ENCODE data around the gene DUSP22.

Gene DUSP22

DNA sequence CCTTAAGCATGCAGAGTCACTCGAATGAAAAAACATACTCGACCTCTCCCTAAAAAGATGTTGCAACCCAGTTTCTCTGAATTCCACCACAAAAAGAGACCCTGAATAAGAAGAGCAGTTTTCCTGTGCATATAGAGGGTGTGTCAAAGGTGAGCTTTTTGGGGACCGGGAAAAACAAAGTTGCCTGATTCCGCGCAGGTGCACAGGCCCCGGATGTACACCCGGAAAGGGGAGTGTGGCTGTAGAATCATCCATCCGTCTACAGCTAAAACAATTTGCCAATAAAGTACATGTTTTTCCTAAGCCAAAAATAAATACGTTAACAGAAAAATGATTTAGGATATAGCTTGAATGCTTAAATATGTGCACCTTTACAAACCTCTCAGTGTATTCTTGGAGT, 58.1 kb downstream of the DUSP22 start:
- Mint-ChIP-seq H3K4me1 (peaks cover 9% of the 10 kb centered on the region), H3K4me3 (no peak overlapping the region), H3K36me3 (peaks cover 57% of the 10 kb centered on the region), H3K9me3 (no peaks in the 10 kb centered on the region), H3K27ac (no peak overlapping the region)
- ATAC-seq (no peak), DNase-seq (ENCODE audit: low spot score in 2 of 2) (no peak)

- Mint-ChIP-seq H3K27ac (no peak overlapping the region), H3K4me1 (peaks cover 9% of the 10 kb centered on the region), H3K9me3 (no peaks in the 10 kb centered on the region), H3K36me3 (peaks cover 53% of the 10 kb centered on the region), H3K4me3 (no peak overlapping the region)
- DNase-seq (ENCODE audit: low spot score in 2 of 2) (no peak), ATAC-seq (no peak)
Measured at GRCh38 chr6:351011-351866, 59.0 kb downstream of the DUSP22 start.

- H3K4me1 Mint-ChIP-seq: peaks cover 13% of the 10 kb centered on the region
- ATAC-seq: no peak
- peaks cover 53% of the 10 kb centered on the region for H3K36me3 Mint-ChIP-seq
- no peaks in the 10 kb centered on the region for H3K9me3 Mint-ChIP-seq
- no peak for DNase-seq (ENCODE audit: low spot score in 2 of 2)
- no peak overlapping the region for H3K4me3 Mint-ChIP-seq
- H3K27ac Mint-ChIP-seq: no peak overlapping the region
Measured at GRCh38 chr6:351867-352289, 59.6 kb downstream of the DUSP22 start.

GRCh38 chr6:352474-352873, 60.2 kb downstream of the DUSP22 start:
- H3K36me3 Mint-ChIP-seq: peaks cover 48% of the 10 kb centered on the region
- ATAC-seq: no peak

DNA sequence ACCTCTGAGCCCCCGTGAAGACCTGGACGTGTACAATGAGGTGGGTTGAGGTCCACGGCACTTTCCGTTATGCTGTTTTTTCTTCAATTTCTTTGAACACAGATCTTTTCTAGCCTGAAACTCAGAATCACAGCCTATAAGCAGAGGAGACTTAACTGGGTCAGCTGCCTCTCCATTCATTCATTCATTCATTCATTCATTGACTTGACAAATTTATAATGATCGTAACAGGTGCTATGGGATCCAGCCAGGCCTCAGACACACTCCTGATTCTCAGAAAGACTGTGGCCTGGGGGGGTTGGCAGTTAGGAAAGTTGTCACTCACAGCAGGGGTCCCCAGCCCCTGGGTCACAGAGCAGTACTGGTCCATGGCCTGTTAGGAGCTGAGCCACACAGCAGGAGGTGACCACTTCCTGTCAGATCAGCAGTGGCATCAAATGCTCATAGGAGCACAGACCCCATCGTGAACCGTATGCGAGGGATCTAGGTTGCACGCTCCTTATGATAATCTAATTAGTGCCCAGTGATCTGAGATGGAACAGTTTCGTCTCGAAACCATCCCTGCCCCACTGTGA, 60.7 kb downstream of the DUSP22 start:
- DNase-seq (ENCODE audit: low spot score in 2 of 2) (no peak), ATAC-seq (no peak)
- Mint-ChIP-seq H3K4me3 (no peak overlapping the region), H3K36me3 (peaks cover 43% of the 10 kb centered on the region), H3K27ac (no peak overlapping the region), H3K9me3 (no peaks in the 10 kb centered on the region), H3K4me1 (peaks cover 22% of the 10 kb centered on the region)

More at GRCh38 chr6:352474-352873, 60.2 kb downstream of the DUSP22 start:
- Mint-ChIP-seq H3K4me3 (no peak overlapping the region), H3K27ac (no peak overlapping the region), H3K9me3 (no peaks in the 10 kb centered on the region), H3K4me1 (peaks cover 17% of the 10 kb centered on the region)
- DNase-seq (ENCODE audit: low spot score in 2 of 2): no peak

GRCh38 chr6:353642-354614, 61.6 kb downstream of the DUSP22 start:
- Mint-ChIP-seq H3K36me3 (peaks cover 42% of the 10 kb centered on the region), H3K4me3 (no peak overlapping the region), H3K9me3 (no peaks in the 10 kb centered on the region), H3K27ac (no peak overlapping the region), H3K4me1 (peaks cover 31% of the 10 kb centered on the region)
- peak; percentile 2 for ATAC-seq
- no peak for DNase-seq (ENCODE audit: low spot score in 2 of 2)

DNA sequence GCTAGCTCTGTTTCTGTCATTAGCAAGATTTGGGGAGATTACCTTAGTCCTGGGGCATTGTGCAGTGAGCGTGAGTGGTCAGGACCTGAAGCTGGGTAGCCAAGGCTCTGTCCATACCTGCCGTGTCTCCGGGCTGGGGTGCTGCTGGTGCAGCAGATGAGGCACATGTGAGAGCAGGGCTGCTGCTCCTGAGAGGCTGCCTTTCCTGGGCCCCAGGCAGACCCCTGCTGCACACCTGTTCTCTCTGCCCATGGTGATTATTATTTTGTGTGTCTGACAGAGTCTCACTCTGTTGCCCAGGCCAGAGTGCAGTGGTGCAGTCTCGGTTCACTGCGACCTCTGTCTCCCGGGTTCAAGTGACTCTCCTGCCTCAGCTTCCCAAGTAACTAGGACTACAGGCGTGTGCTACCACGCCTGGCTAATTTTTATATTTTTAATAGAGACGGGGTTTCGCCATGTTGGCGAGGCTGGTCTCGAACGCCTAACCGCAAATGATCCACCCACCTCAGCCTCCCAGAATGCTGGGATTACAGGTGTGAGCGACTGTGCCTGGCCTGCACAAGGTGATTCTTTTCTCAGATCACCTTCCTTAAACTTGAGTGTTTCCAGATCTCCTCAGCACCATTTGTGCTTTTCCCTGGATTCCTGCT, 62.5 kb downstream of the DUSP22 start:
- Mint-ChIP-seq H3K36me3 (peaks cover 36% of the 10 kb centered on the region), H3K4me3 (no peak overlapping the region), H3K4me1 (peaks cover 34% of the 10 kb centered on the region), H3K27ac (no peak overlapping the region), H3K9me3 (no peaks in the 10 kb centered on the region)
- DNase-seq (ENCODE audit: low spot score in 2 of 2) (no peak), ATAC-seq (no peak)

- no peak for ATAC-seq
- H3K4me1 Mint-ChIP-seq: peaks cover 34% of the 10 kb centered on the region
- no peak overlapping the region for H3K27ac Mint-ChIP-seq
Measured at GRCh38 chr6:355373-356208, 63.3 kb downstream of the DUSP22 start.

GRCh38 chr6:356828-357251, 64.6 kb downstream of the DUSP22 start:
- no peaks in the 10 kb centered on the region for H3K9me3 Mint-ChIP-seq
- peaks cover 19% of the 10 kb centered on the region for H3K36me3 Mint-ChIP-seq
- H3K27ac Mint-ChIP-seq: peak overlapping the region; percentile 78
- peak; percentile 50 for ATAC-seq
- no peak for DNase-seq (ENCODE audit: low spot score in 2 of 2)
- peaks cover 34% of the 10 kb centered on the region for H3K4me1 Mint-ChIP-seq
- H3K4me3 Mint-ChIP-seq: no peak overlapping the region

More at GRCh38 chr6:355373-356208, 63.3 kb downstream of the DUSP22 start:
- no peaks in the 10 kb centered on the region for H3K9me3 Mint-ChIP-seq
- no peak overlapping the region for H3K4me3 Mint-ChIP-seq
- DNase-seq (ENCODE audit: low spot score in 2 of 2): no peak
- H3K36me3 Mint-ChIP-seq: peaks cover 32% of the 10 kb centered on the region

- ATAC-seq (no peak), DNase-seq (ENCODE audit: low spot score in 2 of 2) (no peak)
- H3K4me3 Mint-ChIP-seq: no peak overlapping the region
- H3K27ac Mint-ChIP-seq: peak overlapping the region; percentile 78
- H3K36me3 Mint-ChIP-seq: peaks cover 18% of the 10 kb centered on the region
- H3K9me3 Mint-ChIP-seq: no peaks in the 10 kb centered on the region
- peaks cover 32% of the 10 kb centered on the region for H3K4me1 Mint-ChIP-seq
Measured at GRCh38 chr6:357261-357790, 65.0 kb downstream of the DUSP22 start.

- H3K36me3 Mint-ChIP-seq: peaks cover 18% of the 10 kb centered on the region
- no peak overlapping the region for H3K4me3 Mint-ChIP-seq
- H3K4me1 Mint-ChIP-seq: peaks cover 26% of the 10 kb centered on the region
- peak overlapping the region; percentile 39 for H3K27ac Mint-ChIP-seq
- H3K9me3 Mint-ChIP-seq: peaks cover 4% of the 10 kb centered on the region
- ATAC-seq (no peak), DNase-seq (ENCODE audit: low spot score in 2 of 2) (no peak)
Measured at GRCh38 chr6:357791-358341, 65.6 kb downstream of the DUSP22 start.

- peaks cover 4% of the 10 kb centered on the region for H3K9me3 Mint-ChIP-seq
- no peak for ATAC-seq
- H3K36me3 Mint-ChIP-seq: peaks cover 18% of the 10 kb centered on the region
Measured at GRCh38 chr6:358432-358831, 66.1 kb downstream of the DUSP22 start.

DNA sequence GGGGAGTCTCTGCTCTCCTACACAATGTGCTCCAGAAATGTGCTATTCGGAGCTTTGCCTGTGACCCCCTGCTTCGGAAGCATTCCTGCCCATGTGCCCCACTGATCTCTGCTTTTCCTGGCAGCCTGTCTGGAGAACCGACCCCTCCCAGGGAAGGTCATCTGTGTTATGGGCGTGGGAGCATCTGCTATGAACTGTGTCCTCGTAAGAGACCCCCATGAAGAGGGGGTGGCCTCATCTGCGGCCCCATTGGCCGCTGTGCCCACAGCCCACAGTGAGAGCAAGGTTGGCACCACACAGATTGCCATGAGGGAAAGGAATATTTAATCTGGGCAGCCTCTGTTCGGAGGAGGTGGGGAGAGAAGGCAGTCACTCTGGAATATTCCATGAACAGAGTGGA, 66.6 kb downstream of the DUSP22 start:
- Mint-ChIP-seq H3K4me3 (no peak overlapping the region), H3K36me3 (peaks cover 18% of the 10 kb centered on the region), H3K9me3 (peaks cover 4% of the 10 kb centered on the region), H3K4me1 (peaks cover 25% of the 10 kb centered on the region), H3K27ac (peak overlapping the region; percentile 39)
- DNase-seq (ENCODE audit: low spot score in 2 of 2) (no peak), ATAC-seq (no peak)

More at GRCh38 chr6:358432-358831, 66.1 kb downstream of the DUSP22 start:
- H3K4me1 Mint-ChIP-seq: peaks cover 25% of the 10 kb centered on the region
- H3K27ac Mint-ChIP-seq: peak overlapping the region; percentile 39
- DNase-seq (ENCODE audit: low spot score in 2 of 2): no peak
- no peak overlapping the region for H3K4me3 Mint-ChIP-seq

All from stimulated activated effector memory CD8-positive, alpha-beta T cell treated with anti-CD3 and anti-CD28 coated beads, Interleukin-12 subunit alpha, Interleukin-12 subunit beta, amount 100 ng/mL, for 72 hours (primary cell).